Upper lobe of left lung (tissue), 6 donors: ENCODE measurements around the gene CIAO2B. TPM values are rescaled to one million over a fixed set of nuclear protein-coding genes. Genes with fewer than 3 reads are reported as not detected.

Experiments used
- ATAC-seq, 2 donors: fragments of 200-7000 bp; cut with Tn5 transposase; one replicate each; pipeline ENCODE4 v1.9.1; 2022; ENCODE audit warnings: mild to moderate bottlenecking in 2 of 2, moderate library complexity in 2 of 2; ENCODE audit not compliant: low FRiP score in 2 of 2
- DNase-seq, 2 donors: peaks; one replicate each; pipeline ENCODE4 v3.0.0-alpha.2; 2019 to 2020
- H3K27ac ChIP-seq, 4 donors: fragments of 200-600 bp; sonication (generic); one replicate each; pipeline ENCODE4 v1.5.1; 2016 to 2019
- H3K27me3 ChIP-seq, 4 donors: fragments of 200-600 bp; sonication (generic); one replicate each; pipeline ENCODE4 v1.5.1; 2017 to 2019
- H3K36me3 ChIP-seq, 4 donors: fragments of 200-600 bp; sonication (generic); one replicate each; pipeline ENCODE4 v1.5.1; 2016 to 2019
- H3K4me1 ChIP-seq, 4 donors: fragments of 200-600 bp; sonication (generic); one replicate each; pipeline ENCODE4 v1.5.1; 2018 to 2019
- H3K4me3 ChIP-seq, 4 donors: fragments of 200-600 bp; sonication (generic); one replicate each; pipeline ENCODE4 v1.5.1; 2017 to 2019; ENCODE audit warnings: mild to moderate bottlenecking in 2 of 4, moderate library complexity in 1 of 4
- H3K9me3 ChIP-seq, 4 donors: fragments of 200-600 bp; sonication (generic); one replicate each; pipeline ENCODE4 v1.5.1; 2018 to 2019
- EP300 ChIP-seq, 4 donors: sonication (generic); formaldehyde crosslinking; IDR thresholded peaks; one replicate each; pipeline ENCODE4 v1.5.1; 2017; ENCODE audit warnings: antibody characterized with exemption in 4 of 4, control low read depth in 2 of 4
- POLR2A ChIP-seq, 4 donors: fragments of 450-650 bp; IDR thresholded peaks; one replicate each; pipeline ENCODE4 v1.5.1; 2016 to 2017; ENCODE audit warnings: antibody characterized with exemption in 4 of 4, mild to moderate bottlenecking in 2 of 4
- POLR2AphosphoS5 ChIP-seq, 2 donors: sonication (generic); formaldehyde crosslinking; IDR thresholded peaks; one replicate each; pipeline ENCODE4 v1.5.1; 2017; ENCODE audit warnings: antibody characterized with exemption in 2 of 2
- WGBS, 2 donors: methylation state at CpG; one replicate each; pipeline ENCODE4 v1.1.5; 2017 to 2018; 5-methylcytosine and 5-hydroxymethylcytosine counted together
- total RNA-seq, 6 donors: library from RNA; depleted of rRNA in 4 of 6; stranded (reverse); fragments of >200 nt in 4 of 6; gene quantifications; one replicate each; pipeline versions ENCODE4 v1.1.0 to v1.2.1, GENCODE V29; 2016 to 2021
- TF ChIP-seq, protein P1 (sequence below), 6 experiments: fragments of 450-650 bp in 4 of 6; fragments of 200-600 bp in 2 of 6; sonication (generic) in 2 of 6; IDR thresholded peaks; one replicate each; pipeline ENCODE4 v1.5.1; 2016 to 2019; ENCODE audit warnings: antibody characterized with exemption in 6 of 6
- donor health status: DM: no; HTN: no; CAD: no; lungs with moderate emphysema.
- donor health status: DM: no; HTN: yes; CAD: no; lungs with severe emphysema.

CIAO2B gene
- total RNA-seq, 6 donors from 2014 or later = 59.6 to 131 (median 73.2) TPM

DNA sequence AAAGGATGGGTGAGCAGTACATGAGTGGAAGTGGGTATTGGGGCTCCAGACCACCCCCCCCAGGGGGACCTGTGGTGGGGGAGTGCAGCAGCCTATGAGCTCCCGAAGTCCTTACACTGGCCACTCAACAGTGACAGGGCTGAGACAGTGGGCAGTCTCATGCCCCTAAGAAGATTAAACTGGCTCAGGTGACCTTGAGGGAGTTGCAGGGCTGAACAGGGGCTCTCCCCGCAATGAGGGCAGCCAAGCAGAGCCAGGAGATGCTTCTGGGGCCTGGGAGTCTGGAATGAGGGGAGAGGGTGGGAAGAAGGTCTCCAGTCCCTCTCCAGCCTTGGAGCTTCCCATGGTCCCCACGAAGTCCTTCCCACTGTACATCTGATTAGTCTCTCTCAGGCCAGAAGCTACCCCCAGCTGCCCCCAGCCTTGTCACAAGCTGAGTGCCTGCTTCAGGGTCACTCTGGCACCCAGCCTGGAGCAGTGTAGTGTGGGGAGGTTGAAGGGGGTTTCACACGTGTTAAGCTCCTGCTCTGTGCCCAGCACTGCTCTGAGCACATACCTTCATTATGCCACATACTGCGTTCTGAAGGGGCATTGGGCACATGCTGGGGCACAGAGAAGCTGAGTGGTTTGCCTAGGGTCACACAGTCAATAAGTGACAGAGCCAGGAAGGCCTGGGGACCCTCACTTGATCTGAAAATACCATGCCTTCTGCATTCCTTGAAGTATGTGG, 14.5 kb downstream of the CIAO2B start:
- no peaks in the 10 kb centered on the region for H3K9me3 ChIP-seq
- H3K27ac ChIP-seq = peak overlapping the region in 2 of 4 donors; percentile 11 to 26
- ATAC-seq (no peak), DNase-seq (no peak)
- peaks cover 9 to 17% (median 10%) of the 10 kb centered on the region in 4 donors for H3K4me1 ChIP-seq
- H3K27me3 ChIP-seq = peaks cover 0 to 9% (median 2%) of the 10 kb centered on the region in 4 donors
- 66 to 80% methylated on average over 1 to 5 of the region's 5 CpGs for WGBS, 2 donors
- no peak overlapping the region for H3K4me3 ChIP-seq
- H3K36me3 ChIP-seq = peaks cover 0 to 8% (median 4%) of the 10 kb centered on the region in 4 donors
- TF ChIP-seq POLR2A (IDR thresholded peaks at IDR 0.05) = no peak
- TF ChIP-seq POLR2AphosphoS5 (IDR thresholded peaks at IDR 0.05) = no peak
- no peak for TF ChIP-seq EP300 (IDR thresholded peaks at IDR 0.05)

- Histone ChIP-seq H3K4me3 (no peak within 1 kb of the TSS), H3K9me3 (no peaks in the 10 kb centered on the region), H3K36me3 (peaks cover 0 to 8% (median 4%) of the 10 kb centered on the region in 4 donors), H3K27ac (peak within 1 kb of the TSS in 2 of 4 donors; percentile 11 to 26), H3K27me3 (peaks cover 0 to 1% (median 0%) of the 10 kb centered on the region in 4 donors), H3K4me1 (peaks cover 5 to 10% (median 6%) of the 10 kb centered on the region in 4 donors)
- ATAC-seq (no peak), DNase-seq (no peak)
- 58 to 66% methylated on average over 6 of the region's 7 CpGs for WGBS, 2 donors
- TF ChIP-seq POLR2A (IDR thresholded peaks at IDR 0.05) (no peak), POLR2AphosphoS5 (IDR thresholded peaks at IDR 0.05) (no peak), EP300 (IDR thresholded peaks at IDR 0.05) (no peak)
- TF ChIP-seq, protein P1, sequence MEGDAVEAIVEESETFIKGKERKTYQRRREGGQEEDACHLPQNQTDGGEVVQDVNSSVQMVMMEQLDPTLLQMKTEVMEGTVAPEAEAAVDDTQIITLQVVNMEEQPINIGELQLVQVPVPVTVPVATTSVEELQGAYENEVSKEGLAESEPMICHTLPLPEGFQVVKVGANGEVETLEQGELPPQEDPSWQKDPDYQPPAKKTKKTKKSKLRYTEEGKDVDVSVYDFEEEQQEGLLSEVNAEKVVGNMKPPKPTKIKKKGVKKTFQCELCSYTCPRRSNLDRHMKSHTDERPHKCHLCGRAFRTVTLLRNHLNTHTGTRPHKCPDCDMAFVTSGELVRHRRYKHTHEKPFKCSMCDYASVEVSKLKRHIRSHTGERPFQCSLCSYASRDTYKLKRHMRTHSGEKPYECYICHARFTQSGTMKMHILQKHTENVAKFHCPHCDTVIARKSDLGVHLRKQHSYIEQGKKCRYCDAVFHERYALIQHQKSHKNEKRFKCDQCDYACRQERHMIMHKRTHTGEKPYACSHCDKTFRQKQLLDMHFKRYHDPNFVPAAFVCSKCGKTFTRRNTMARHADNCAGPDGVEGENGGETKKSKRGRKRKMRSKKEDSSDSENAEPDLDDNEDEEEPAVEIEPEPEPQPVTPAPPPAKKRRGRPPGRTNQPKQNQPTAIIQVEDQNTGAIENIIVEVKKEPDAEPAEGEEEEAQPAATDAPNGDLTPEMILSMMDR (IDR thresholded peaks at IDR 0.05) = no peak
These were observed 15.2 kb downstream of the CIAO2B start, which contains the start of gene CDH16 for GRCh38 chr16:66918803-66919568. Gene CDH16 (minus strand): TSS chr16:66918885. CDS start chr16:66918065, 820 bp downstream.

GRCh38 chr16:66918355-66918754, 15.8 kb downstream of the CIAO2B start:
- no peaks in the 10 kb centered on the region for H3K9me3 ChIP-seq
- H3K27me3 ChIP-seq = no peaks in the 10 kb centered on the region
- no peak overlapping the region for H3K27ac ChIP-seq
- WGBS, 2 donors = 85 to 94% methylated on average over 3 to 6 of the region's 6 CpGs
- TF ChIP-seq, protein P1 (IDR thresholded peaks at IDR 0.05) = no peak
- TF ChIP-seq POLR2AphosphoS5 (IDR thresholded peaks at IDR 0.05) (no peak), EP300 (IDR thresholded peaks at IDR 0.05) (no peak), POLR2A (IDR thresholded peaks at IDR 0.05) (no peak)
- ATAC-seq = no peak
- H3K36me3 ChIP-seq = peaks cover 0 to 8% (median 4%) of the 10 kb centered on the region in 4 donors
- H3K4me3 ChIP-seq = no peak overlapping the region
- no peak for DNase-seq
- H3K4me1 ChIP-seq = peaks cover 0 to 4% (median 1%) of the 10 kb centered on the region in 4 donors

DNA sequence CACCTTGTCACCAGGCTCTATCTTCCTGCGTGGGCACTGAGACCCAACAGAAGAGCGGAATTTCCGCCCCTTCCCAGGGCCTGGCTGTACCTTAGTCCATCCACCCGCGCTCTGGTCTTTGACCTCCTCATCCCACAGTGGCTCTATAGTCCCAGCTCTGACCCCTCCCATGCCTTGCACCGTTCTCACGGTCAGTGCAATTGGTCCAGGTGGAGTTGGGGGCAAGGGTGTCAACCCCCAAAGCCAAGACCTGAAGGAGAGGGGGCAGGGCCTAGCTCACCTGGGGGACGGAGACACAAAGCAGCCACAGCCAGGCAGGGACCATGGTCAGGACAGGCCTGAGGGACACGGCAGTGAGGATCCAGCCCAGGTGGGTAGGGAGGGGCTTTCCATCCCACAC, 16.5 kb downstream of the CIAO2B start:
- TF ChIP-seq EP300 (IDR thresholded peaks at IDR 0.05) (no peak), POLR2AphosphoS5 (IDR thresholded peaks at IDR 0.05) (no peak), POLR2A (IDR thresholded peaks at IDR 0.05) (no peak)
- TF ChIP-seq, protein P1 (IDR thresholded peaks at IDR 0.05) = no peak

GRCh38 chr16:66916518-66916917, 17.7 kb downstream of the CIAO2B start:
- H3K9me3 ChIP-seq = no peaks in the 10 kb centered on the region
- H3K4me1 ChIP-seq = no peaks in the 10 kb centered on the region
- H3K36me3 ChIP-seq = peaks cover 0 to under 1% (median under 1%) of the 10 kb centered on the region in 4 donors
- DNase-seq (no peak), ATAC-seq (no peak)
- H3K27me3 ChIP-seq = no peaks in the 10 kb centered on the region
- no peak overlapping the region for H3K27ac ChIP-seq
- no peak for TF ChIP-seq POLR2AphosphoS5 (IDR thresholded peaks at IDR 0.05)
- TF ChIP-seq EP300 (IDR thresholded peaks at IDR 0.05) = no peak
- TF ChIP-seq, protein P1 (IDR thresholded peaks at IDR 0.05) = no peak
- no peak for TF ChIP-seq POLR2A (IDR thresholded peaks at IDR 0.05)
- WGBS, 2 donors = 84 to 90% methylated on average over 6 of the region's 6 CpGs
- no peak overlapping the region for H3K4me3 ChIP-seq

More for the DNA sequence above, 16.5 kb downstream of the CIAO2B start:
- Histone ChIP-seq H3K27me3 (no peaks in the 10 kb centered on the region), H3K4me1 (no peaks in the 10 kb centered on the region), H3K27ac (no peak overlapping the region), H3K36me3 (peaks cover 0 to 8% (median 4%) of the 10 kb centered on the region in 4 donors), H3K4me3 (no peak overlapping the region), H3K9me3 (no peaks in the 10 kb centered on the region)
- ATAC-seq = no peak
- DNase-seq = no peak
- 86 to 91% methylated on average over 7 to 9 of the region's 9 CpGs for WGBS, 2 donors
